Activated CD4-positive, CD25-positive, alpha-beta regulatory T cell (primary cell): ENCODE data around the gene SOCS6.
"Not testable (repeated sequence)": the region's sequence is repeated elsewhere in the genome, so short reads cannot be mapped to it uniquely, and the experiment has no call there.

Experiments
- DNase-seq, 4 experiments: peaks; one replicate each; lab custom pipeline; 2025; lab: John Stamatoyannopoulos, UW

SOCS6 gene

DNA sequence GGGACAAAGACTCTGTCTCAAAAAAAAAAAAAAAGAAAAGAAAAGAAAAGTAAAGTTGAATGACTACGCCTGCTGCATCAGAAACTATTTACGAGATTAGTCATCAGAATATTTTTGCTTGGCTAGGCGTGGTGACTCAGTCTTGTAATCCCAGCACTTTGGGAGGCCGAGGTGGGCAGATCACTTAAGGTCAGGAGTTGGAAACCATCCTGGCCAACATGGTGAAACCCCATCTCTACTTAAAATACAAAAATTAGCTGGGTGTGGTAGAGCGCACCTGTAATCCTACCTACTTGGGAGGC, 69.2 kb downstream of the SOCS6 start:
- not testable (repeated sequence) for DNase-seq

- DNase-seq, result no peak
These were observed 70.2 kb downstream of the SOCS6 start for GRCh38 chr18:70359071-70359470.

- DNase-seq, result no peak
These were observed 73.4 kb downstream of the SOCS6 start for GRCh38 chr18:70362258-70362657.

- DNase-seq, result no peak
These were observed 75.0 kb downstream of the SOCS6 start for GRCh38 chr18:70363861-70364260.

DNA sequence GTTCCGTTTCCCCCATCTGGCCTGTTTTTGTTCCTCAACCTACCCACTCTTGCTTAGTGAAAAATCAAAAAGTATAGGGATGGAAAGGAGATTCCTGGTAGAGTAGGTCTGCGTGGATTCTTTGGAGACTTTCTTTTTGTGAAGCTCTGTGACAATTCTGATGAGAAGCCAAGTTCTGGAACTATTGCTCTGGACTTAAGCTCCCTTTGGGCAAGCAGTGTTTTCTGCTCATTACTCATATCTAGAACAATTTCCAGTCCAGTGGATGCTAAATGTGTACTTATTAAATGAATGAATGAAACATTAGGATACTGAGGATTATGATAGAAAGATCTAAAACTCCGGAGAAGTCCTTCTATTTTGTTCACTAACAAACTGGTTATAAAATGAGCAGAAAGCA, 76.5 kb downstream of the SOCS6 start:
- no peak for DNase-seq

- no peak for DNase-seq
These were observed 77.3 kb downstream of the SOCS6 start for GRCh38 chr18:70366174-70366573.

- no peak for DNase-seq
These were observed 77.8 kb downstream of the SOCS6 start for GRCh38 chr18:70366670-70367069.

- not testable (repeated sequence) for DNase-seq
These were observed 78.5 kb downstream of the SOCS6 start for GRCh38 chr18:70367344-70367743.

GRCh38 chr18:70368903-70369302, 80.1 kb downstream of the SOCS6 start:
- DNase-seq, result no peak

GRCh38 chr18:70370762-70371733, 82.2 kb downstream of the SOCS6 start:
- no peak for DNase-seq

DNA sequence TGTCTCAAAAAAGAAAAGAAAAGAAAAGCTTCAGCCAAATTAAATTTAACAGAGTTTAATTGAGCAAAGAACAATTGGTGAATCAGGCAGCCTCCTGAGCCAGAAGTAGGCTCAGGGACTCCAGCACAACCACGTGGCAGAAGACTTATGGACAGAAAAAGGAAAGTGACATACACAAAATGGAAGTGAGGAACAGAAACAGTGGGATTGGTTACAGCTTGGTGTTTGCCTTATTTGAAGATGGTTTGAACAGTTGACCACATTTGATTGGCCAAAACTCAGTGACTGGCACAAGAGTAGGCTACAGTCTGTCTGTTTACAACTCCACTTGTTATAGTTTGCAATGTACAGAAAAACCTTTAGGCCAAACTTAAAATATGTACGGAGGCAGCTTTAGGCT, 83.1 kb downstream of the SOCS6 start:
- no peak for DNase-seq

DNA sequence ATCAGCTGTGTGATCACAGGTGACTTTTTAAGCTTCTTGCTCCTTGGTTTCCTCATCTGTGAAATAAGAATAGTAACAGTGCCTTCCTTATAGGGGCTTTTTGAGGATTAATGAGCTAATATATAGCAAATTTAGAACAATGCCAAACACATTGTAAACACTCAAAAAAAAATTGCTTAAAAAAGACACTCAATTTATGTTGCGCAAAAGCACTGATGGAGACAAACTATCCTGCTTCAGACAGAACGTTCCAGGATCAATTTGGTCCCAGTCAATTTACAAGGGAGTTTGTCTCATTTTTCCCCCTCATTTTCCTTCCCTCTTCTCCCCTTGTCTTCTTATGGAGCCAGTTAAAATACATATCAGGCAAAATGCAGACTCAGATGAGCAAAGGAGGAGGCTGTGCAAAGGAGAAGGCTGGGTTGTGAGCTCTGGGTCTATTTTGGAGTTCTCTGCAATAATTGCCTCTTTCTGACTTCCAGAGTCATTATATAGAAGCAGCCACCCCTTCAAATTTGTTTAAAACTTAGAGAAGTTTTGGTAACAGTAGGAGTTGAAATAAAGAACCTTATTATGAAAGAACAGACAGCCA, 83.7 kb downstream of the SOCS6 start:
- DNase-seq, result no peak

GRCh38 chr18:70373042-70373519, 84.2 kb downstream of the SOCS6 start:
- DNase-seq, result no peak

DNA sequence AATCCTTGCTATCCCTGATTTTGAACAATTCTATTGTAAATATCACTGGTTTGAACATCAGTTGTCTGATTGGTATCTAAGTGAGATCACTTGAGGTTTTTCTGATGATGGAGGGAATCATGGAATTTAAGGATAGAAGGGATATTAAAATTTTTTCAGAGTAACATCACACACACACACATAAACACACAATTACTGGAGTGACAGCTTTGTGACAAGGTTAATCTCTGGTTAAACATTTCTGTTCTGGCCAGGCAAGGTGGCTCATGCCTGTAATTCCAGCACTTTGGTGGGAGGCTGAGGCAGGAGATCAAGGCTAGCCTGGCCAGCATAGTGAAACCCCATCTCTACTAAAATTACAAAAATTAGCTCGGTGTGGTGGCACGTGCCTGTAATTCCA, 85.3 kb downstream of the SOCS6 start:
- DNase-seq, result no peak

GRCh38 chr18:70376137-70376913, 87.5 kb downstream of the SOCS6 start:
- DNase-seq, result no peak

DNA sequence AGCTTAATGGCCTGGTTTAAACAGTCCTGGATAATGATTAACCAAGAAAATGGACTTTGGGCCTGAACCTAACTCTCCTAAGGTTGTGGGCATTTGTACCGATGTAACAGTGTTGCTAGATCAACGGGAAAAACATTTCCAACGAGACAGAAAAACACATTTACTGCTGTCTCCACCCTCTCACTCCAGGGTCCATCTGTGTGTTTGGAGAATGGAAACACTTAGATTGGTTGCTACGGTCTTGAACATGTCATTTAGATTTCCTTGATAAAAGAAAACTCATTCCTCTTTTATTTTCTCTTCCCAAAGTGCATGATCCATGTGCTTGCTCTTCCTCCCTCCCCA, 88.0 kb downstream of the SOCS6 start:
- no peak for DNase-seq

DNA sequence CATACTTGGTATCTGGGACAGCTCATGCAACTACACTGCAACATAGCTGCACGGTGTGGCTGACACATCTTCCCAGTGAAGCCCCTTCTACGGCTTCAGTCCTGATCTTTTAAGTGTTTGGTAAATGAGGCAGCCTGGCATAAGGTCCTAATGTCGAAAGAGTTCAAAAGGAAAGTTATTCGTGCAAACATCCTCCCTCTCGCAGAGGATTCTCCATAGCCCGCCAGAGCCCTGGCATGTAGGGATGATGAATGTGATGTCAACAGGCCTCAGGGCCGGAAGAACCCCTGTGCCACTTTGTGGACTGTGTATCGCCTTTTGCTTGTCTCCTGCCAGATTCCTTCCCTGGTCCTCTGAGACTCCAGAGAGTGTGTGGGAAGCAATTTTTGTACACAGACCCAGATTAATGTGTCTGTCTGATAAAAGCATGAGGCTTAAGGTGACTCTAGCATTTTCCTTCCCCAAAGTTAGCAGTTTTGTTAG, 88.5 kb downstream of the SOCS6 start:
- no peak for DNase-seq

DNA sequence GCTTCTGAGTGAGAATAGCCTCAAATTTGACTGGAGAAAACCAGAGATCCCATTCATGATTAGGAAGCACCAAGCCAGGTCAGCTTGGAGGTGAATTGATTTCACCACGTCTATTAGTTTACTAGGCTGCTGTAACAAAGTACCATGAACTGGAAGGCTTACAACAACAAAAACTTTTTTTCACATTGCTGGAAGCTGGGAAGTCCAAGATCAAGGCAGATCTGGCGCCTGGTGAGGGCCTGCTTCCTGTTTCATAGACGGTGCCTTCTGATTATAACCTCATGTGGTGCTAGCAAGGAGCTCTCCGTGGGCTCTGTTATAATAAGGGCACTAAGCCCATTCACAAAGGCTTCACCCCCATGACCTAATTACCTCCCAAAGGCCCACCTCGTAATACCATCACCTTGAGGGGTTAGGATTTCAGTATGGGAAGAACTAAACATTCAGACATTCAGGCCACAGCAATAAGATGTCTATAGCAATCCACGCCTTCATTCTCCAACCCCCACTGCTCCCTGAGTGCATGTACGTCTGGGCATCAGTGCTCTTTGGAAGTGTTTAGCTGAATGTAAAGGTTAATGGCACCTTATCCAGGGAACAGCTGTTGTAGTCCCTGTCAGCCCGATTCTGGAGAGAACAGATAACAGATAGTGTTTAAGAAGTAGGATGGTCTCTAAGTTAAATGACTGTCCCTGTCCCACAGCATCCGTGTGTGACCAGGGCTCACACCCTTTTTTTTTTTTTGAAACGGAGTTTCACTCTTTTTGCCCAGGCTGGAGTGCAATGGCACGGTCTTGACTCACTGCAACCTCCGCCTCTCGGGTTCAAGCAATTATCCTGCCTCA, 89.2 kb downstream of the SOCS6 start:
- DNase-seq, result no peak
